Activated CD4-positive, CD25-positive, alpha-beta regulatory T cell treated with anti-CD3 and anti-CD28 coated beads, Interleukin-2, amount 50 U/mL, for 72 hours (primary cell): ENCODE results near the gene MMP24OS.

Experiments used
- DNase-seq: peaks from one replicate; pipeline ENCODE4 v3.0.0; 2021

Gene MMP24OS

GRCh38 chr20:35290186-35290886 lies 12.4 kb upstream of the MMP24OS start:
- DNase-seq: no peak

- no peak for DNase-seq
These were observed 10.6 kb upstream of the MMP24OS start for GRCh38 chr20:35288325-35289060.

- DNase-seq: no peak
These were observed 9.8 kb upstream of the MMP24OS start for GRCh38 chr20:35287509-35288324.

GRCh38 chr20:35286899-35287508 lies 9.1 kb upstream of the MMP24OS start:
- DNase-seq: no peak

- no peak for DNase-seq
These were observed 8.4 kb upstream of the MMP24OS start for GRCh38 chr20:35286077-35286898.

- DNase-seq: no peak
These were observed 7.8 kb upstream of the MMP24OS start for GRCh38 chr20:35285806-35286076.

- no peak for DNase-seq
These were observed 7.3 kb upstream of the MMP24OS start for GRCh38 chr20:35284992-35285805.

GRCh38 chr20:35284267-35284991 lies 6.5 kb upstream of the MMP24OS start, which contains the start of gene EIF6:
Gene EIF6, minus strand, starts transcription at chr20:35284772. Its CDS starts 285 bp downstream, at chr20:35284487.
- DNase-seq: peak; percentile 73

GRCh38 chr20:35283441-35284266 lies 5.7 kb upstream of the MMP24OS start:
- DNase-seq: no peak

- DNase-seq: no peak
These were observed 3.7 kb upstream of the MMP24OS start for GRCh38 chr20:35281506-35282101.

GRCh38 chr20:35280523-35280922 lies 2.6 kb upstream of the MMP24OS start:
- DNase-seq: no peak

- DNase-seq: no peak
These were observed 1.7 kb upstream of the MMP24OS start for GRCh38 chr20:35279533-35280174.

- no peak for DNase-seq
These were observed 1.1 kb upstream of the MMP24OS start for GRCh38 chr20:35279040-35279439.

- DNase-seq: no peak
These were observed 795 bp downstream of the MMP24OS start for GRCh38 chr20:35277127-35277526.

- DNase-seq: no peak
These were observed 1.5 kb downstream of the MMP24OS start for GRCh38 chr20:35276408-35276807.

GRCh38 chr20:35275741-35276251 lies 2.1 kb downstream of the MMP24OS start:
- no peak for DNase-seq

- DNase-seq: no peak
These were observed 3.5 kb downstream of the MMP24OS start for GRCh38 chr20:35274172-35275092.
